HG02852 (cell line): ENCODE results near the gene CAMK2B.

Experiments used
- ATAC-seq: cut with Tn5 transposase; IDR thresholded peaks from one replicate; pipeline ENCODE4 v1.9.1; 2021; ENCODE audit warnings: mild to moderate bottlenecking, moderate library complexity; ENCODE audit not compliant: unreplicated experiment

Gene CAMK2B

GRCh38 chr7:44235066-44235465 is 90.3 kb downstream of the CAMK2B start:
- ATAC-seq, result no peak

- ATAC-seq, result no peak
These were observed 92.3 kb downstream of the CAMK2B start for GRCh38 chr7:44232901-44233715.

GRCh38 chr7:44232396-44232795 is 93.0 kb downstream of the CAMK2B start:
- ATAC-seq, result no peak

- no peak for ATAC-seq
These were observed 94.3 kb downstream of the CAMK2B start for GRCh38 chr7:44231088-44231487.

- no peak for ATAC-seq
These were observed 95.1 kb downstream of the CAMK2B start for GRCh38 chr7:44230286-44230685.

- ATAC-seq, result no peak
These were observed 95.8 kb downstream of the CAMK2B start for GRCh38 chr7:44229546-44230105.

- no peak for ATAC-seq
These were observed 96.6 kb downstream of the CAMK2B start for GRCh38 chr7:44228571-44229350.

- no peak for ATAC-seq
These were observed 97.5 kb downstream of the CAMK2B start for GRCh38 chr7:44227911-44228310.

- no peak for ATAC-seq
These were observed 99.0 kb downstream of the CAMK2B start for GRCh38 chr7:44226396-44226753.

- ATAC-seq, result no peak
These were observed 99.6 kb downstream of the CAMK2B start for GRCh38 chr7:44225566-44226395.

- no peak for ATAC-seq
These were observed 100.3 kb downstream of the CAMK2B start for GRCh38 chr7:44224974-44225565.

GRCh38 chr7:44224080-44224973 is 101.1 kb downstream of the CAMK2B start:
- no peak for ATAC-seq

GRCh38 chr7:44223362-44224079 is 101.9 kb downstream of the CAMK2B start:
- ATAC-seq, result no peak

- no peak for ATAC-seq
These were observed 102.6 kb downstream of the CAMK2B start for GRCh38 chr7:44222776-44223261.

- ATAC-seq, result no peak
These were observed 103.3 kb downstream of the CAMK2B start for GRCh38 chr7:44222074-44222473.

- ATAC-seq, result no peak
These were observed 104.1 kb downstream of the CAMK2B start for GRCh38 chr7:44221231-44221791.

GRCh38 chr7:44220358-44221112 is 104.9 kb downstream of the CAMK2B start:
- no peak for ATAC-seq

- no peak for ATAC-seq
These were observed 105.4 kb downstream of the CAMK2B start for GRCh38 chr7:44220046-44220357.
